Endothelial cell of umbilical vein (primary cell): ENCODE data around the gene NKD1. TPM values are rescaled to one million over a fixed set of nuclear protein-coding genes. Genes with fewer than 3 reads are reported as not detected.

Experiments used
- BruUV-seq: library from RNA; stranded (reverse); fragments of 400-500 nt; replicated peaks from 2 replicates; lab custom pipeline; 2021; lab: Mats Ljungman, UMichigan
- CTCF ChIA-PET: fragments of 300-600, 350-600 bp; sonication (Branson Sonifier 250); formaldehyde crosslinking; loops from one replicate; lab custom pipeline; 2021; ENCODE audit warnings: antibody characterized with exemption, inconsistent platforms; lab: Charles Lee
- POLR2A ChIA-PET: fragments of 300-600, 350-600 bp; sonication (Branson Sonifier 250); formaldehyde crosslinking; loops from one replicate; lab custom pipeline; 2021; ENCODE audit warnings: antibody characterized with exemption, inconsistent platforms; lab: Charles Lee
- DNase-seq: peaks from one replicate; pipeline ENCODE4 v3.0.0-alpha.2; 2011; ENCODE audit warnings: low read depth, low spot score
- FAIRE-seq: peaks from 2 replicates; lab custom pipeline; 2011; peaks lifted over from hg19 to GRCh38; lab: Jason Lieb, UNC
- H2AFZ ChIP-seq: 2 replicates; pipeline ENCODE4 v1.6.0; 2012; ENCODE audit warnings: low read depth, low read length, control low read depth, inconsistent platforms
- H3K27ac ChIP-seq: 2 replicates; pipeline ENCODE4 v1.5.1; 2011; ENCODE audit warnings: low read depth, mild to moderate bottlenecking, control low read depth, low read length, moderate library complexity; ENCODE audit not compliant: insufficient read depth
- H3K27me3 ChIP-seq, 2 experiments: 2 replicates each; pipeline versions ENCODE4 v1.6.0 to v1.6.1; 2011; ENCODE audit warnings: low read length in 2 of 2, mixed read lengths in 1 of 2; ENCODE audit not compliant: control insufficient read depth in 2 of 2, insufficient read depth in 2 of 2
- H3K36me3 ChIP-seq, 2 experiments: 2 replicates in 1 of 2; 3 replicates in 1 of 2; pipeline ENCODE4 v1.5.1; 2011; ENCODE audit warnings: low read length in 2 of 2, mild to moderate bottlenecking in 1 of 2, moderate library complexity in 1 of 2; ENCODE audit not compliant: control insufficient read depth in 2 of 2, insufficient read depth in 2 of 2; ENCODE audit errors: extremely low read depth in 1 of 2
- H3K4me1 ChIP-seq: 3 replicates; pipeline ENCODE4 v1.5.1; 2011; ENCODE audit warnings: mild to moderate bottlenecking, low read length; ENCODE audit not compliant: control insufficient read depth, insufficient read depth; ENCODE audit errors: extremely low read depth
- H3K4me2 ChIP-seq: 2 replicates; pipeline ENCODE4 v1.6.1; 2011; ENCODE audit warnings: low read length, control low read depth, mixed read lengths; ENCODE audit not compliant: insufficient read depth
- H3K4me3 ChIP-seq, 3 experiments: fragments of 200-600 bp in 1 of 3; sonication (generic), shearing (Covaris generic) in 1 of 3; replicated peaks in 1 of 3; 2 replicates each; pipeline ENCODE4 v1.5.1; 2011 to 2016; ENCODE audit warnings: control low read depth in 3 of 3, low read length in 3 of 3, mild to moderate bottlenecking in 2 of 3, inconsistent platforms in 1 of 3, low read depth in 1 of 3, moderate library complexity in 1 of 3; ENCODE audit not compliant: insufficient read depth in 1 of 3
- H3K79me2 ChIP-seq: 2 replicates; pipeline ENCODE4 v1.6.0; 2012; ENCODE audit warnings: low read length, inconsistent platforms; ENCODE audit not compliant: control insufficient read depth, insufficient read depth
- H3K9ac ChIP-seq: replicated peaks from 2 replicates; pipeline ENCODE3; 2011; ENCODE audit warnings: low read length, control low read depth; ENCODE audit not compliant: insufficient read depth; ENCODE audit errors: extremely low read depth
- H3K9me1 ChIP-seq: replicated peaks from 3 replicates; pipeline ENCODE4 v1.6.0; 2011; ENCODE audit warnings: mild to moderate bottlenecking, low read length; ENCODE audit not compliant: control insufficient read depth, insufficient read depth; ENCODE audit errors: extremely low read depth
- H3K9me3 ChIP-seq: replicated peaks from 2 replicates; pipeline ENCODE4 v1.5.1; 2012; ENCODE audit warnings: low read length, inconsistent platforms; ENCODE audit not compliant: control insufficient read depth, insufficient read depth
- H4K20me1 ChIP-seq: replicated peaks from 2 replicates; pipeline ENCODE3; 2011; ENCODE audit warnings: mild to moderate bottlenecking, low read length; ENCODE audit not compliant: control insufficient read depth, insufficient read depth; ENCODE audit errors: extremely low read depth
- CTCF ChIP-seq, 2 donors: IDR thresholded peaks; 1 replicate in 1 of 2; 2 replicates in 1 of 2; pipeline ENCODE4 v1.5.1; 2011; ENCODE audit warnings: low read length in 2 of 2, mild to moderate bottlenecking in 2 of 2, moderate library complexity in 2 of 2, control low read depth in 1 of 2, inconsistent platforms in 1 of 2, low read depth in 1 of 2; ENCODE audit not compliant: insufficient read depth in 1 of 2; ENCODE audit errors: extremely low read depth in 1 of 2
- EZH2 ChIP-seq: IDR thresholded peaks from 2 replicates; pipeline ENCODE4 v1.6.1; 2012; ENCODE audit warnings: borderline replicate concordance, low read depth, mild to moderate bottlenecking, moderate library complexity, low read length, inconsistent platforms; ENCODE audit not compliant: severe bottlenecking
- FOS ChIP-seq: IDR thresholded peaks from 2 replicates; pipeline ENCODE4 v1.6.1; 2011; ENCODE audit warnings: mild to moderate bottlenecking, low read length, moderate library complexity, borderline replicate concordance; ENCODE audit not compliant: insufficient read depth
- GATA2 ChIP-seq: IDR thresholded peaks from 2 replicates; pipeline ENCODE4 v1.7.0; 2011; ENCODE audit warnings: low read depth, mild to moderate bottlenecking, moderate library complexity, mixed read lengths, low read length; ENCODE audit not compliant: insufficient read length, insufficient read depth
- JUN ChIP-seq: IDR thresholded peaks from 2 replicates; pipeline ENCODE4 v1.6.1; 2011; ENCODE audit warnings: borderline replicate concordance, low read depth; ENCODE audit not compliant: insufficient read length, insufficient read depth
- MAX ChIP-seq: IDR thresholded peaks from 2 replicates; pipeline ENCODE4 v1.6.1; 2011; ENCODE audit not compliant: insufficient read depth, insufficient read length
- MYC ChIP-seq: IDR thresholded peaks from one replicate; pipeline ENCODE4 v1.6.1; 2011; ENCODE audit warnings: mild to moderate bottlenecking, low read depth, low read length
- POLR2A ChIP-seq: IDR thresholded peaks from 2 replicates; pipeline ENCODE4 v1.6.1; 2012; ENCODE audit warnings: low read depth, mild to moderate bottlenecking, control low read depth, low read length
- POLR2AphosphoS5 ChIP-seq: IDR thresholded peaks from 2 replicates; pipeline ENCODE4 v1.6.1; 2012; ENCODE audit warnings: low read depth, mild to moderate bottlenecking, control low read depth, low read length, moderate library complexity; ENCODE audit not compliant: insufficient read depth
- dilution Hi-C: fragments of 300-500 bp; cut with MboI; formaldehyde crosslinking; loops from one replicate; pipeline ENCODE4 v1.15.0; 2019; ENCODE audit warnings: low sequenced_read_pairs; ENCODE audit not compliant: extremely low pct_ligation_motif_present
- intact Hi-C: fragments of 100-400 bp; cut with micrococcal nuclease; formaldehyde crosslinking; loops from one replicate; pipeline ENCODE4 v1.10.0; 2022
- polyA plus RNA-seq, 4 experiments: library from polyadenylated mRNA; depleted of rRNA in 3 of 4; stranded (reverse) in 3 of 4; unstranded in 1 of 4; fragments of >200 nt; gene quantifications; 2 replicates each; pipeline versions ENCODE4 v1.2.1 to v1.2.3, GENCODE V29; 2011 to 2012; ENCODE audit warnings: missing spikeins in 1 of 4
- total RNA-seq: library from RNA; stranded (reverse); gene quantifications from 2 replicates; pipeline ENCODE4 v1.2.3, GENCODE V29; 2021

The NKD1 gene
- total and polyA plus RNA-seq, 2 donors (not counting 3 experiments of a cell fraction or from before 2014, with no cell fraction given) = not detected

DNA sequence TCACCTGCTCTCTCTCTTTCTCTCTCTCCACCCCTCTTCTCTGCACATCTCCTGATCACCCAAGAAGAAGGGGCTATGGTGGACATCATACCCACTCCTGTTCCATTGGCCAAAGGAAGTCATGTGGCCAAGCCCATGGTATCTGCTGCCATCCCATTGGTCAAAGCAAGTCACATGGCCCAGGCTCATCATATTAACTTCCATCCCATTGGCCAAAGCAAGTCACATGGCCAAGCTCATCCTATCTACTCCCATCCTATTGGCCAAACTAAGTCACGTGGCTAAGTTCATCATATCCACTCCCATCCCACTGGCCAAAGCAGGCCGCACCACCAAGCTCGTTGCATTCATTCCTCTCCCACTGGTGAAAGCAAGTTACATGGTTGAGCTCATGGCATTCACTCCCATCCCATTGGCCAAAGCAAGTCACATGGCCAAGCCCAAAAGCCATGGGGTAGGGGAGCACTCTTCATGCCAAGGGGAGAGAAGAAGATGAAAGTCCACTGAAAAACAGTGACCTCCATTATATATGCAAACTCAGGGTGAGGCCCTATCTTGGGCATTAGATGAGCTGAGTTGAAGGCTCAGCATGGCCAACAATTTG, 103.7 kb downstream of the NKD1 start:
- dilution Hi-C loops (no loop called here), intact Hi-C loops (no loop called here)

More for the DNA sequence above, 103.7 kb downstream of the NKD1 start:
- H4K20me1 ChIP-seq = no peaks in the 10 kb centered on the region
- H3K4me1 ChIP-seq = no peaks in the 10 kb centered on the region
- no peak for TF ChIP-seq JUN
- no peak for TF ChIP-seq MAX
- TF ChIP-seq POLR2AphosphoS5 = no peak
- TF ChIP-seq EZH2 = no peak
- TF ChIP-seq CTCF (IDR thresholded peaks at IDR 0.05; ENCODE audit: extremely low read depth in 1 of 2, insufficient read depth in 1 of 2, low read depth in 1 of 2, low read length in 2 of 2) = no peak
- TF ChIP-seq MYC = no peak
- no peak for TF ChIP-seq GATA2
- no peak for TF ChIP-seq POLR2A
- TF ChIP-seq FOS = no peak
- H3K4me2 ChIP-seq = no peak overlapping the region
- no peaks in the 10 kb centered on the region for H3K79me2 ChIP-seq
- H3K4me3 ChIP-seq = no peak overlapping the region
- H3K27ac ChIP-seq = no peak overlapping the region
- H3K9ac ChIP-seq = no peak overlapping the region
- no peaks in the 10 kb centered on the region for H3K9me1 ChIP-seq
- no peak overlapping the region for H2AFZ ChIP-seq
- FAIRE-seq = no peak
- H3K27me3 ChIP-seq = no peaks in the 10 kb centered on the region
- POLR2A ChIA-PET = no interaction called here
- CTCF ChIA-PET = interaction anchor here (2.7 kb wide), 1 partner anchor 13 kb away, joined by 14 read pairs; no protein-coding TSS in a partner anchor
- DNase-seq = no peak
- no peaks in the 10 kb centered on the region for H3K9me3 ChIP-seq
- no TSS peak for BruUV-seq
- no peaks in the 10 kb centered on the region for H3K36me3 ChIP-seq
